Measurements from ENCODE around the gene CDHR2.
A peak's percentile ranks its signal among the peaks of the same experiment; 100 is the strongest.

The CDHR2 gene

GRCh38 chr5:176541338-176542134 is 7.6 kb upstream of the CDHR2 start (continued):
- TF ChIP-seq ZNF639 (tag by site-specific recombination; IDR thresholded peaks at IDR 0.05) (no peak), ZNF76 (tag by site-specific recombination; IDR thresholded peaks at IDR 0.05; ENCODE audit: borderline replicate concordance, low read depth) (no peak), ZNF133 (tag by site-specific recombination; IDR thresholded peaks at IDR 0.05) (no peak), ZNF239 (tag by site-specific recombination; IDR thresholded peaks at IDR 0.05) (no peak)

GRCh38 chr5:176542135-176542595 is 7.0 kb upstream of the CDHR2 start:
- Histone ChIP-seq H3K27ac (ENCODE audit: extremely low read depth, low read depth, low read length) (peak overlapping the region; percentile 65; the same call in 1 of the 2 replicates), H3K4me1 (ENCODE audit: control insufficient read depth, insufficient read depth, low read length) (peaks cover 3% of the 10 kb centered on the region; the same call in 1 of the 2 replicates), H3K36me3 (ENCODE audit: control insufficient read depth in 2 of 2, insufficient read depth in 1 of 2, low read length in 2 of 2) (no peaks in the 10 kb centered on the region), H3K4me3 (ENCODE audit: low read depth, low read length) (no peak overlapping the region), H3K9me3 (ENCODE audit: control insufficient read depth, insufficient read depth, low read depth, low read length) (no peaks in the 10 kb centered on the region)
- ChIA-PET POLR2A (no interaction called here), CTCF (interaction anchor here (0.6 to 1.8 kb wide), 3 partner anchors 8 to 114 kb away, joined by 3 to 9 read pairs (median 3); no protein-coding TSS in a partner anchor)
- TF ChIP-seq ZNF48 (tag by site-specific recombination; IDR thresholded peaks at IDR 0.05), result no peak
- TF ChIP-seq ZFHX2 (tag by site-specific recombination; conservative IDR thresholded peaks at IDR 0.05), result peak; percentile 62
- TF ChIP-seq BCL11B (tag by site-specific recombination; IDR thresholded peaks at IDR 0.05; ENCODE audit: low read depth), result no peak
- no peak for TF ChIP-seq SCRT2 (tag by site-specific recombination; IDR thresholded peaks at IDR 0.05)
- 0 out of 2 replicates have a peak, but pooled peaks have one; percentile 13 for TF ChIP-seq SP2 (tag by site-specific recombination; IDR thresholded peaks at IDR 0.05)
- peak; percentile 54; the same call in 1 of the 2 replicates for TF ChIP-seq SP3 (tag by site-specific recombination; IDR thresholded peaks at IDR 0.05)
- no peak for TF ChIP-seq ZNF510 (tag by site-specific recombination; IDR thresholded peaks at IDR 0.05; ENCODE audit: insufficient replicate concordance)
- no peak for TF ChIP-seq ZNF792 (tag by site-specific recombination; IDR thresholded peaks at IDR 0.05)
- TF ChIP-seq ZBTB17 (tag by site-specific recombination; IDR thresholded peaks at IDR 0.05), result 0 out of 2 replicates have a peak, but pooled peaks have one; percentile 12
- peak; percentile 62; the same call in 1 of the 2 replicates for TF ChIP-seq EGR2 (tag by site-specific recombination; IDR thresholded peaks at IDR 0.05; ENCODE audit: low read depth)
- TF ChIP-seq ZNF248 (tag by site-specific recombination; IDR thresholded peaks at IDR 0.05), result no peak
- TF ChIP-seq GLIS1 (tag by site-specific recombination; IDR thresholded peaks at IDR 0.05), result no peak
- TF ChIP-seq ZNF560 (tag by site-specific recombination; IDR thresholded peaks at IDR 0.05; ENCODE audit: borderline replicate concordance), result no peak
- TF ChIP-seq KLF10 (tag by site-specific recombination; IDR thresholded peaks at IDR 0.05), result 0 out of 2 replicates have a peak, but pooled peaks have one; percentile 12
- peak; percentile 86 for TF ChIP-seq KLF9 (tag by site-specific recombination; IDR thresholded peaks at IDR 0.05; ENCODE audit: low read depth)
- no peak for TF ChIP-seq ZNF664 (tag by site-specific recombination; IDR thresholded peaks at IDR 0.05)
- 0 out of 2 replicates have a peak, but pooled peaks have one; percentile 9 for TF ChIP-seq GLIS2 (tag by site-specific recombination; IDR thresholded peaks at IDR 0.05)
